Measurements from ENCODE around the gene HSP90AB1. TPM values are rescaled to one million over a fixed set of nuclear protein-coding genes. Genes with fewer than 3 reads are reported as not detected.

HSP90AB1 gene
- total and polyA plus RNA-seq, 5 donors from 2014 or later = 264 to 426 (median 368) TPM

DNA sequence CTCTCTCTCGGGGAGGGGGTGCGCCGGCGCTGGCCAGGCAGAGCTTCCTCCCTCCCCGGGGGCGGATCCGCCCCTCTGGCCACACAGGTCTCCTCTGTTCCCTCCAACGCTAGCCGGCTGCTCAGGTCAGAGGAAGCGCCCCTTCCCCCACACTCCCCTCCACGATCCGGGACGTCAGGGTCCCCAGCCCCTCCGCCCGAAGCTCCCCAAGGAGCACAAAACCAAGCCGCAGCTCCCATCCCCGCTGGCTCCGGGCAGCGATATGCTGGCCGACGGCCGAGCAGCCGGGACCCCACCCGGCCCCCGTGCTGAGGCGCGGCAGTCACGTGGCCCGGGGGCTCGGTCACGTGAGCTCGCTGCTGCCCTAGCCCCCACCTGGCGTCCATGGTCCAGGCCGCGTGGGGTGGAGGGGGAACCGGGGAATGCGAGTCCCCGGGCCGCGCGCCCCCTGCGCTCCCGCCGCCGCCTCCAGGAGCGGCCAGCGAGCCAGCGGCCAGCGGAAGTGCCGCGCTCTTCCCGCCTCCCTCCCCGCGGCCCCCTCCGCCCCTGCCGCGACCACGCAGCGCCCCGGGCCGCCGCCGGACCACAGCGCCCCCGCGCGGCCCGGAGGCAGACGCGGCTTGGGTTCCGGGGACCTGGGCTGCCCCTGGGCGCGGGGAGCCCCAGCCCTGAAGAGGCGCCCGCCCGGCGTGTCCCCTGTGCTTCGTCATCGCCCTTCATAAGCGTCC, 10.3 kb downstream of the HSP90AB1 start, which contains the start of gene SLC35B2:
SLC35B2 (minus strand) TSS at position 504 of the 728 bp plus-strand sequence; CDS start at position 386, 118 bp downstream.
- Histone ChIP-seq H3K36me3 (ENCODE audit: control insufficient read depth, insufficient read depth, low read length) (peaks cover 53% of the 10 kb centered on the region), H3K27me3 (ENCODE audit: control insufficient read depth, insufficient read depth, low read length) (no peaks in the 10 kb centered on the region), H3K27ac (ENCODE audit: insufficient read depth, low read length, poor library complexity, severe bottlenecking) (peak within 1 kb of the TSS; percentile 80), H3K4me1 (ENCODE audit: control insufficient read depth, insufficient read depth, low read length, poor library complexity, severe bottlenecking) (peaks cover 31% of the 10 kb centered on the region), H3K9me3 (ENCODE audit: control insufficient read depth in 2 of 2, low read length in 2 of 2) (no peaks in the 10 kb centered on the region), H3K4me3 (ENCODE audit: low read depth, low read length) (peak within 1 kb of the TSS; percentile 67)
- H3K27me3 Mint-ChIP-seq = no peaks in the 10 kb centered on the region
- H3K4me3 Mint-ChIP-seq = peak within 1 kb of the TSS; percentile 90 to 98 (median 94)
- peak within 1 kb of the TSS; percentile 91 to 95 (median 94) for H3K27ac Mint-ChIP-seq
- H3K4me1 Mint-ChIP-seq = peaks cover 4 to 65% (median 42%) of the 10 kb centered on the region in 4 donors
- H3K9me3 Mint-ChIP-seq = no peaks in the 10 kb centered on the region
- peaks cover 23% of the 10 kb centered on the region for H3K36me3 Mint-ChIP-seq
- DNase-seq (peak; percentile 56 to 76 (median 73)), ATAC-seq (ENCODE audit: low read depth in 2 of 2) (peak; percentile 80 to 82)

DNA sequence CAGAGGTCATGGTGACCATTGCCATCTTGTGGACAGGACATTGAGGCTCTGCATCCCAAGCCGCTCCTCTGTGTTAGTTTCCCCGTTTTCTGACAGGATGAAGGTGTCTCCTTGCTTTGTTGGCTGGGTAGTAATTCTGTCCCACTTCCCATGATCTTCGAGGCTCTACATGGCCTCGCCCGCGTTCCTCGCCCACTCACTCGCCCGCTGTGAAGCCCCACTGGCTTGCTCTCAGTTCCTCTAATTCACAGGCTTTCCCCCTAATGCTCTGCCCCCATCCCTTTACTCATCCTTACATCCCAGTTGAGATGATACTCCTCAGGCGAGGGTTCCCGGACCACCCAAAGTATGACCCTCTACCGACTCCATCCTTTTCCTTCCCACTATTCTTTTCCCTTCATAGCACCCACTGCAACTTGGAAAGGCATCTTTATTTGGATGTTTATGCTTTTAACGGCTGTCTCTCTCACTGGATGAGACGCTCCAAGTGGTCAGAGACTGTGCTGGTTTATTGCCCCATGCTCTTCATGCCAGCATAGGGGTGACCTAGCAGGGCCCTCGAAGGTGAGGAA, 10.9 kb downstream of the HSP90AB1 start:
- ATAC-seq (ENCODE audit: low read depth in 2 of 2) = peak; percentile 2 to 7
- peak overlapping the region; percentile 84 to 92 (median 90) for H3K4me3 Mint-ChIP-seq
- H3K4me3 ChIP-seq (ENCODE audit: low read depth, low read length) = peak overlapping the region; percentile 66
- H3K36me3 Mint-ChIP-seq = peaks cover 20% of the 10 kb centered on the region
- no peak for DNase-seq
- H3K4me1 ChIP-seq (ENCODE audit: control insufficient read depth, insufficient read depth, low read length, poor library complexity, severe bottlenecking) = peaks cover 37% of the 10 kb centered on the region
- no peaks in the 10 kb centered on the region for H3K27me3 Mint-ChIP-seq
- no peaks in the 10 kb centered on the region for H3K9me3 Mint-ChIP-seq
- peaks cover 48% of the 10 kb centered on the region for H3K36me3 ChIP-seq (ENCODE audit: control insufficient read depth, insufficient read depth, low read length)
- peaks cover 4 to 65% (median 48%) of the 10 kb centered on the region in 4 donors for H3K4me1 Mint-ChIP-seq
- no peaks in the 10 kb centered on the region for H3K9me3 ChIP-seq (ENCODE audit: control insufficient read depth in 2 of 2, low read length in 2 of 2)
- H3K27me3 ChIP-seq (ENCODE audit: control insufficient read depth, insufficient read depth, low read length) = no peaks in the 10 kb centered on the region
- H3K27ac ChIP-seq (ENCODE audit: insufficient read depth, low read length, poor library complexity, severe bottlenecking) = peak overlapping the region; percentile 80
- peak overlapping the region; percentile 91 to 95 (median 94) for H3K27ac Mint-ChIP-seq

- H3K9me3 ChIP-seq (ENCODE audit: control insufficient read depth in 2 of 2, low read length in 2 of 2) = no peaks in the 10 kb centered on the region
- Mint-ChIP-seq H3K9me3 (no peaks in the 10 kb centered on the region), H3K27me3 (no peaks in the 10 kb centered on the region), H3K27ac (peak overlapping the region; percentile 57 to 94 (median 91)), H3K4me3 (peak overlapping the region; percentile 84 to 92 (median 90)), H3K36me3 (peaks cover 14% of the 10 kb centered on the region), H3K4me1 (peaks cover 4 to 65% (median 50%) of the 10 kb centered on the region in 4 donors)
- no peak overlapping the region for H3K4me3 ChIP-seq (ENCODE audit: low read depth, low read length)
- H3K27ac ChIP-seq (ENCODE audit: insufficient read depth, low read length, poor library complexity, severe bottlenecking) = peak overlapping the region; percentile 80
- H3K27me3 ChIP-seq (ENCODE audit: control insufficient read depth, insufficient read depth, low read length) = no peaks in the 10 kb centered on the region
- ATAC-seq (ENCODE audit: low read depth in 2 of 2) = no peak
- peaks cover 43% of the 10 kb centered on the region for H3K4me1 ChIP-seq (ENCODE audit: control insufficient read depth, insufficient read depth, low read length, poor library complexity, severe bottlenecking)
- DNase-seq = no peak
- peaks cover 42% of the 10 kb centered on the region for H3K36me3 ChIP-seq (ENCODE audit: control insufficient read depth, insufficient read depth, low read length)
Measured at GRCh38 chr6:44258325-44258863, 11.5 kb downstream of the HSP90AB1 start.

- H3K4me3 ChIP-seq (ENCODE audit: low read depth, low read length) = no peak overlapping the region
- H3K27me3 ChIP-seq (ENCODE audit: control insufficient read depth, insufficient read depth, low read length) = no peaks in the 10 kb centered on the region
- peaks cover 37% of the 10 kb centered on the region for H3K36me3 ChIP-seq (ENCODE audit: control insufficient read depth, insufficient read depth, low read length)
- H3K27ac ChIP-seq (ENCODE audit: insufficient read depth, low read length, poor library complexity, severe bottlenecking) = no peak overlapping the region
- H3K36me3 Mint-ChIP-seq = peaks cover 9% of the 10 kb centered on the region
- H3K4me1 Mint-ChIP-seq = peaks cover 4 to 66% (median 49%) of the 10 kb centered on the region in 4 donors
- H3K4me1 ChIP-seq (ENCODE audit: control insufficient read depth, insufficient read depth, low read length, poor library complexity, severe bottlenecking) = peaks cover 48% of the 10 kb centered on the region
- H3K9me3 ChIP-seq (ENCODE audit: control insufficient read depth in 2 of 2, low read length in 2 of 2) = no peaks in the 10 kb centered on the region
- H3K4me3 Mint-ChIP-seq = peak overlapping the region; percentile 84 to 92 (median 90)
- no peaks in the 10 kb centered on the region for H3K9me3 Mint-ChIP-seq
- H3K27me3 Mint-ChIP-seq = no peaks in the 10 kb centered on the region
- no peak overlapping the region for H3K27ac Mint-ChIP-seq
- DNase-seq (no peak), ATAC-seq (ENCODE audit: low read depth in 2 of 2) (no peak)
Measured at GRCh38 chr6:44258921-44259320, 12.0 kb downstream of the HSP90AB1 start.

DNA sequence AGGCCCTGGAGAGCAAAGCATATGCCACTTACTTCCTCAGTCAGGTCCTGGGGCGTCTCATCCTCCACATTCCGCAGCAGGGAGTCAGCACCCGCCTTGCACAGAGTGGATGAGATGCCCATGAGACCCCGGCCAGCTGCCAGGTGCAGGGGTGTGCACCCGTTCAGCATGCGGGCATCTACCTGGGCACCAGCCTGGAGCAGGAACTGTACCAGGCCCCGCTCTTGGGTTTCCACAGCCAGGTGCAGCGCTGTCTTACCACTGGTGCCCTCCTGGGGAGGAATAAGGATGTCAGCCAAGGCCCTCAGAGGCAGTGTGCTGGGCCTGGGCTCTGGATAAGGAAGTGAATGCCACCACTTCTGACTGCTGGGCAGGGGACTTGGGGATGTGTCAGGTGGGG, 13.1 kb downstream of the HSP90AB1 start:
- no peaks in the 10 kb centered on the region for H3K9me3 ChIP-seq (ENCODE audit: control insufficient read depth in 2 of 2, low read length in 2 of 2)
- H3K27ac ChIP-seq (ENCODE audit: insufficient read depth, low read length, poor library complexity, severe bottlenecking) = no peak overlapping the region
- H3K4me3 Mint-ChIP-seq = peak overlapping the region in 1 of 4 donors; percentile 84
- H3K27ac Mint-ChIP-seq = peak overlapping the region in 1 of 3 donors; percentile 74
- H3K27me3 Mint-ChIP-seq = peaks cover 4% of the 10 kb centered on the region
- H3K9me3 Mint-ChIP-seq = no peaks in the 10 kb centered on the region
- no peaks in the 10 kb centered on the region for H3K27me3 ChIP-seq (ENCODE audit: control insufficient read depth, insufficient read depth, low read length)
- DNase-seq (no peak), ATAC-seq (ENCODE audit: low read depth in 2 of 2) (no peak)
- peaks cover 26% of the 10 kb centered on the region for H3K36me3 ChIP-seq (ENCODE audit: control insufficient read depth, insufficient read depth, low read length)
- peaks cover 5% of the 10 kb centered on the region for H3K36me3 Mint-ChIP-seq
- H3K4me1 Mint-ChIP-seq = peaks cover 4 to 66% (median 53%) of the 10 kb centered on the region in 4 donors
- H3K4me3 ChIP-seq (ENCODE audit: low read depth, low read length) = no peak overlapping the region
- peaks cover 59% of the 10 kb centered on the region for H3K4me1 ChIP-seq (ENCODE audit: control insufficient read depth, insufficient read depth, low read length, poor library complexity, severe bottlenecking)

DNA sequence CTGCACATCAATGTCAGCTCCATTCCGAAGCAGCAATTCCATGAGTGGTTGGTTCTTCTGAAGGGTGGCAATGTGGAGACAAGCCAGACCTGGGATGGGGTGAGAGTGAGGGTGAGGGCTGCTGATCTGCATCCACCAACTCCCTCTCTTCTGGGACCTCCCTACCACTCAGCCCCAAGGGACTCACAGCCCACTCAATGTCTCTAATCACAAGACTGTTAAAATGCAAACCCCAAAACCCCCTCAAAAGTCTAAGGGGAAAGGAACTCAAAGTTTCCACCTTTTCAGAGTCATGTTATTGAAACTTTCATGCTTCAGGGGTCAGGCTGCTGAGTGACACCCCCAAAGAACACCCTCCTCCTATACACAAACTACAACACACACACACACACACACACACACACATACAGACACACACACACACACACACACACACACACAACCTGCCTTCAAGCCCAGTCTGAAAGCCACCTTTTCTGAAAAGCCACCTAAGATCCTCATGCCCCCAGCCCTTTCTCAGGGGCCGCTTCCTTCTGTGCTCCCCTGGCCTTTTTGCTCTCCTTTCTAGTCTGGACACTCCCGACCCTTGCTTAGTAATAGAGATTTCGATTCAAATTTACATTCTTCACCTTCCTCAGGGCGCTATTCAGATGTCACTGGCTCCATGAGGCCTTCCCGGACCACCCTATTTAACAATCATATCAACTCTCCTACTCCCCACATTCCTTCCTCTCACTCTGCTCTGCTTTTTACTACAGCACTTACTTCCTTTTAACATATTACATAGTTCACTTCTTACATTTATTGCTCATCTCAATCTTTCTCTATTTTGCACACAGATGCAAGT, 13.8 kb downstream of the HSP90AB1 start:
- peaks cover 4% of the 10 kb centered on the region for H3K27me3 Mint-ChIP-seq
- DNase-seq (no peak), ATAC-seq (ENCODE audit: low read depth in 2 of 2) (no peak)
- H3K36me3 Mint-ChIP-seq = peaks cover 5% of the 10 kb centered on the region
- peaks cover 55% of the 10 kb centered on the region for H3K4me1 ChIP-seq (ENCODE audit: control insufficient read depth, insufficient read depth, low read length, poor library complexity, severe bottlenecking)
- H3K4me3 Mint-ChIP-seq = peak overlapping the region in 2 of 4 donors; percentile 76 to 92
- H3K4me1 Mint-ChIP-seq = peaks cover 4 to 61% (median 48%) of the 10 kb centered on the region in 4 donors
- H3K4me3 ChIP-seq (ENCODE audit: low read depth, low read length) = no peak overlapping the region
- no peak overlapping the region for H3K27ac ChIP-seq (ENCODE audit: insufficient read depth, low read length, poor library complexity, severe bottlenecking)
- H3K9me3 ChIP-seq (ENCODE audit: control insufficient read depth in 2 of 2, low read length in 2 of 2) = no peaks in the 10 kb centered on the region
- H3K27ac Mint-ChIP-seq = peak overlapping the region in 1 of 3 donors; percentile 74
- H3K27me3 ChIP-seq (ENCODE audit: control insufficient read depth, insufficient read depth, low read length) = no peaks in the 10 kb centered on the region
- H3K9me3 Mint-ChIP-seq = no peaks in the 10 kb centered on the region
- H3K36me3 ChIP-seq (ENCODE audit: control insufficient read depth, insufficient read depth, low read length) = peaks cover 22% of the 10 kb centered on the region

DNA sequence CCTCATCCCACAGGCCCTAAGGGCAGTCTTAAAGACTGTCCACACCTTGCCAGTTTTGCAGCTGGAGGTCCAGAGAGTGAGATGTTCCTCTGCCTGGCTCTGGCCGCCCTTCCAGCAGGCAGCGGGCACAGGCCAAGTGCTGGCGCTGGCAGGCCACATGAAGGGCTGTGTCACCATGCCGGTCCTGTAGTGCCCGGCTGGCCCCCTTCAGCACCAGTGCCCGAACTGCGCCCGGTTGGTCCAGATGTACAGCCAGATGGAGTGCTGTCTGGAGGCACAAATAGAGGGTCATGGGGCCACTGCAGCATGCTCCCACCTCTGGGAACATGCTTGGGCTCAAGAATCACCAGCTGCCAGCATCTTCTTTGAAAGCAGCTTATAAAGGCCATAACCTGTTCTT, 14.7 kb downstream of the HSP90AB1 start:
- H3K27ac Mint-ChIP-seq = peak overlapping the region in 1 of 3 donors; percentile 43
- no peaks in the 10 kb centered on the region for H3K27me3 ChIP-seq (ENCODE audit: control insufficient read depth, insufficient read depth, low read length)
- H3K9me3 ChIP-seq (ENCODE audit: control insufficient read depth in 2 of 2, low read length in 2 of 2) = no peaks in the 10 kb centered on the region
- H3K4me1 Mint-ChIP-seq = peaks cover 4 to 57% (median 42%) of the 10 kb centered on the region in 4 donors
- H3K27ac ChIP-seq (ENCODE audit: insufficient read depth, low read length, poor library complexity, severe bottlenecking) = no peak overlapping the region
- no peaks in the 10 kb centered on the region for H3K9me3 Mint-ChIP-seq
- peaks cover 20% of the 10 kb centered on the region for H3K36me3 ChIP-seq (ENCODE audit: control insufficient read depth, insufficient read depth, low read length)
- H3K27me3 Mint-ChIP-seq = peaks cover 4% of the 10 kb centered on the region
- DNase-seq (no peak), ATAC-seq (ENCODE audit: low read depth in 2 of 2) (no peak)
- H3K4me1 ChIP-seq (ENCODE audit: control insufficient read depth, insufficient read depth, low read length, poor library complexity, severe bottlenecking) = peaks cover 51% of the 10 kb centered on the region
- peaks cover 5% of the 10 kb centered on the region for H3K36me3 Mint-ChIP-seq
- peak overlapping the region in 1 of 4 donors; percentile 92 for H3K4me3 Mint-ChIP-seq
- H3K4me3 ChIP-seq (ENCODE audit: low read depth, low read length) = no peak overlapping the region

Measured in CD4-positive, CD25-positive, alpha-beta regulatory T cell (primary cell).